ENCODE data around the gene MICALL2. TPM values are rescaled to one million over a fixed set of nuclear protein-coding genes. Genes with fewer than 3 reads are reported as not detected.

MICALL2 gene
- polyA plus RNA-seq, 1 of the 3 experiments (the other 2 are of a cell fraction): 38.8 TPM

- no peak for TF ChIP-seq EP300 (IDR thresholded peaks at IDR 0.05; ENCODE audit: borderline replicate concordance in 1 of 2, low read depth in 1 of 2, low read length in 1 of 2)
- TF ChIP-seq TAF1 (IDR thresholded peaks at IDR 0.05; ENCODE audit: borderline replicate concordance, low read depth, low read length): no peak
- no peak for TF ChIP-seq RAD21 (IDR thresholded peaks at IDR 0.05; ENCODE audit: low read length)
- no peak for TF ChIP-seq YY1 (IDR thresholded peaks at IDR 0.05; ENCODE audit: low read depth)
- TF ChIP-seq PBX3 (IDR thresholded peaks at IDR 0.05): no peak
- no peak for TF ChIP-seq FOXJ3 (CRISPR knock-in tag; IDR thresholded peaks at IDR 0.05)
- TF ChIP-seq CHD2 (IDR thresholded peaks at IDR 0.05; ENCODE audit: low read length, partially characterized antibody): no peak
- no peak for TF ChIP-seq GATA2 (CRISPR knock-in tag; IDR thresholded peaks at IDR 0.05)
These were observed 900 bp upstream of the MICALL2 start (continued) for GRCh38 chr7:1459920-1460820.

- Histone ChIP-seq H3K27ac (ENCODE audit: low read depth in 2 of 2, low read length in 1 of 2) (peak overlapping the region in 1 of 2 experiments; percentile 96; a peak in 1 of 4 replicates), H4K20me1 (ENCODE audit: insufficient read depth) (peaks cover 39% of the 10 kb centered on the region), H3K36me3 (replicated peaks in 1 of 2; ENCODE audit: control insufficient read depth in 1 of 2, insufficient read depth in 2 of 2, low read length in 1 of 2) (peaks cover 0 to 6% of the 10 kb centered on the region in 2 experiments), H3K4me3 (ENCODE audit: low read depth in 2 of 2, low read length in 1 of 2) (peak overlapping the region; percentile 78 to 100), H3K79me2 (ENCODE audit: insufficient read depth) (peaks cover 46% of the 10 kb centered on the region), H3F3A (replicated peaks; ENCODE audit: insufficient read depth) (peaks cover 19% of the 10 kb centered on the region), H3K27me3 (ENCODE audit: insufficient read depth) (no peaks in the 10 kb centered on the region), H3K4me2 (peak overlapping the region; percentile 99; the same call in 1 of the 2 replicates), H3K4me1 (ENCODE audit: control insufficient read depth in 1 of 2, insufficient read depth in 2 of 2, low read depth in 1 of 2, low read length in 1 of 2) (peaks cover 17 to 33% of the 10 kb centered on the region in 2 experiments; a peak in 3 of 4 replicates), H3K9me2 (no peaks in the 10 kb centered on the region), H3K9me3 (no peaks in the 10 kb centered on the region), H3K9ac (peak overlapping the region; percentile 96; the same call in 1 of the 2 replicates), H2AFZ (ENCODE audit: low read depth) (no peak overlapping the region)
- peak; percentile 100 for DNase-seq
- CTCF ChIA-PET: interaction anchor here (1.4 to 9.2 kb wide), 3 partner anchors 11 to 233 kb away, joined by 3 to 108 read pairs (median 13); no protein-coding TSS in a partner anchor
- WGBS (ENCODE audit: low lambda C conversion rate): under 1% methylated on average over 29 of the region's 35 CpGs
- POLR2A ChIA-PET: no interaction called here
- TF ChIP-seq RXRA (IDR thresholded peaks at IDR 0.05; ENCODE audit: borderline replicate concordance, low read depth) (no peak), FOXJ3 (CRISPR knock-in tag; IDR thresholded peaks at IDR 0.05) (no peak), GATA2 (CRISPR knock-in tag; IDR thresholded peaks at IDR 0.05) (no peak), FOSL2 (IDR thresholded peaks at IDR 0.05; ENCODE audit: borderline replicate concordance, low read depth) (no peak), TAF1 (IDR thresholded peaks at IDR 0.05; ENCODE audit: borderline replicate concordance, low read depth, low read length) (no peak), ELF1 (IDR thresholded peaks at IDR 0.05) (no peak), USF2 (IDR thresholded peaks at IDR 0.05; ENCODE audit: borderline replicate concordance, low read depth, low read length) (no peak), TEAD4 (IDR thresholded peaks at IDR 0.05; ENCODE audit: borderline replicate concordance, insufficient read depth) (no peak), MXI1 (IDR thresholded peaks at IDR 0.05; ENCODE audit: low read depth, low read length) (no peak), PBX3 (IDR thresholded peaks at IDR 0.05) (no peak), RFX5 (IDR thresholded peaks at IDR 0.05; ENCODE audit: low read length) (no peak; the same call in 1 of the 2 replicates), MEF2A (IDR thresholded peaks at IDR 0.05; ENCODE audit: borderline replicate concordance, low read depth) (no peak), NFIC (IDR thresholded peaks at IDR 0.05; ENCODE audit: borderline replicate concordance) (no peak), EP300 (IDR thresholded peaks at IDR 0.05; ENCODE audit: borderline replicate concordance in 1 of 2, low read depth in 1 of 2, low read length in 1 of 2) (no peak)
- TF ChIP-seq, protein P1, sequence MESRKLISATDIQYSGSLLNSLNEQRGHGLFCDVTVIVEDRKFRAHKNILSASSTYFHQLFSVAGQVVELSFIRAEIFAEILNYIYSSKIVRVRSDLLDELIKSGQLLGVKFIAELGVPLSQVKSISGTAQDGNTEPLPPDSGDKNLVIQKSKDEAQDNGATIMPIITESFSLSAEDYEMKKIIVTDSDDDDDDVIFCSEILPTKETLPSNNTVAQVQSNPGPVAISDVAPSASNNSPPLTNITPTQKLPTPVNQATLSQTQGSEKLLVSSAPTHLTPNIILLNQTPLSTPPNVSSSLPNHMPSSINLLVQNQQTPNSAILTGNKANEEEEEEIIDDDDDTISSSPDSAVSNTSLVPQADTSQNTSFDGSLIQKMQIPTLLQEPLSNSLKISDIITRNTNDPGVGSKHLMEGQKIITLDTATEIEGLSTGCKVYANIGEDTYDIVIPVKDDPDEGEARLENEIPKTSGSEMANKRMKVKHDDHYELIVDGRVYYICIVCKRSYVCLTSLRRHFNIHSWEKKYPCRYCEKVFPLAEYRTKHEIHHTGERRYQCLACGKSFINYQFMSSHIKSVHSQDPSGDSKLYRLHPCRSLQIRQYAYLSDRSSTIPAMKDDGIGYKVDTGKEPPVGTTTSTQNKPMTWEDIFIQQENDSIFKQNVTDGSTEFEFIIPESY (IDR thresholded peaks at IDR 0.05; ENCODE audit: borderline replicate concordance, low read depth): no peak
- TF ChIP-seq, protein P2, sequence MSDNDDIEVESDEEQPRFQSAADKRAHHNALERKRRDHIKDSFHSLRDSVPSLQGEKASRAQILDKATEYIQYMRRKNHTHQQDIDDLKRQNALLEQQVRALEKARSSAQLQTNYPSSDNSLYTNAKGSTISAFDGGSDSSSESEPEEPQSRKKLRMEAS (IDR thresholded peaks at IDR 0.05; ENCODE audit: low read depth): no peak; the same call in 1 of the 2 replicates
- TF ChIP-seq, protein P3, sequence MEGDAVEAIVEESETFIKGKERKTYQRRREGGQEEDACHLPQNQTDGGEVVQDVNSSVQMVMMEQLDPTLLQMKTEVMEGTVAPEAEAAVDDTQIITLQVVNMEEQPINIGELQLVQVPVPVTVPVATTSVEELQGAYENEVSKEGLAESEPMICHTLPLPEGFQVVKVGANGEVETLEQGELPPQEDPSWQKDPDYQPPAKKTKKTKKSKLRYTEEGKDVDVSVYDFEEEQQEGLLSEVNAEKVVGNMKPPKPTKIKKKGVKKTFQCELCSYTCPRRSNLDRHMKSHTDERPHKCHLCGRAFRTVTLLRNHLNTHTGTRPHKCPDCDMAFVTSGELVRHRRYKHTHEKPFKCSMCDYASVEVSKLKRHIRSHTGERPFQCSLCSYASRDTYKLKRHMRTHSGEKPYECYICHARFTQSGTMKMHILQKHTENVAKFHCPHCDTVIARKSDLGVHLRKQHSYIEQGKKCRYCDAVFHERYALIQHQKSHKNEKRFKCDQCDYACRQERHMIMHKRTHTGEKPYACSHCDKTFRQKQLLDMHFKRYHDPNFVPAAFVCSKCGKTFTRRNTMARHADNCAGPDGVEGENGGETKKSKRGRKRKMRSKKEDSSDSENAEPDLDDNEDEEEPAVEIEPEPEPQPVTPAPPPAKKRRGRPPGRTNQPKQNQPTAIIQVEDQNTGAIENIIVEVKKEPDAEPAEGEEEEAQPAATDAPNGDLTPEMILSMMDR (IDR thresholded peaks at IDR 0.05): no peak
These were observed 232 bp upstream of the MICALL2 start for GRCh38 chr7:1459512-1459892.

Measured in SK-N-SH (cell line).